Superior temporal gyrus (tissue), 1 donor: ENCODE data around the gene CSHL1.

Experiments used
- DNase-seq: peaks from one replicate; pipeline ENCODE4 v3.0.0-alpha.2; 2016; ENCODE audit errors: extremely low spot score

The CSHL1 gene

GRCh38 chr17:63911041-63911635 lies at the start of gene CSHL1:
Gene CSHL1, minus strand, starts transcription at chr17:63911258. Its CDS starts 62 bp downstream, at chr17:63911196.
- DNase-seq, result no peak

DNA sequence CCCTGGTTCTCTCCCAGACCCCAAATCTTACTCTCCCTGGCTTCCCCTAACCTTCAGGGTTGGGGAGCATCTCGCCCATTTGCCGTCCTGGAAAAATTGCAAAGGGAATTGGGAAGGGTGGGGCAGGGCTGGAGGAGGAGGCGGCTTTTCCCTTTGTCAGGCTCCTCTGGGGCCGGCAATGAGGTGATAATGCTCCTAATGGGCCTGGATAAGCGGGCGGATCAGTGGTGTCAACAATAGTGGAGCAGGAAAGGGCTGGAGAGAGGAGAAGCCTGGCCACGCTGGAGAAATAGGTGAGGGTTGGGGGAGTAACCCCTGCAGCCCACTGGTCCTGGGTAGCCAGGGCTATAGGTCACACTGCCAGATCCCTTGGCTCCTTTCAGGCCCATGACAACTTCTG lies 49.4 kb upstream of the CSHL1 start:
- no peak for DNase-seq

GRCh38 chr17:63960006-63960405 lies 48.9 kb upstream of the CSHL1 start:
- no peak for DNase-seq

- no peak for DNase-seq
Observed at GRCh38 chr17:63956296-63956920, 45.4 kb upstream of the CSHL1 start.

GRCh38 chr17:63955791-63956190 lies 44.7 kb upstream of the CSHL1 start:
- DNase-seq, result no peak

GRCh38 chr17:63955232-63955631 lies 44.2 kb upstream of the CSHL1 start:
- no peak for DNase-seq

DNA sequence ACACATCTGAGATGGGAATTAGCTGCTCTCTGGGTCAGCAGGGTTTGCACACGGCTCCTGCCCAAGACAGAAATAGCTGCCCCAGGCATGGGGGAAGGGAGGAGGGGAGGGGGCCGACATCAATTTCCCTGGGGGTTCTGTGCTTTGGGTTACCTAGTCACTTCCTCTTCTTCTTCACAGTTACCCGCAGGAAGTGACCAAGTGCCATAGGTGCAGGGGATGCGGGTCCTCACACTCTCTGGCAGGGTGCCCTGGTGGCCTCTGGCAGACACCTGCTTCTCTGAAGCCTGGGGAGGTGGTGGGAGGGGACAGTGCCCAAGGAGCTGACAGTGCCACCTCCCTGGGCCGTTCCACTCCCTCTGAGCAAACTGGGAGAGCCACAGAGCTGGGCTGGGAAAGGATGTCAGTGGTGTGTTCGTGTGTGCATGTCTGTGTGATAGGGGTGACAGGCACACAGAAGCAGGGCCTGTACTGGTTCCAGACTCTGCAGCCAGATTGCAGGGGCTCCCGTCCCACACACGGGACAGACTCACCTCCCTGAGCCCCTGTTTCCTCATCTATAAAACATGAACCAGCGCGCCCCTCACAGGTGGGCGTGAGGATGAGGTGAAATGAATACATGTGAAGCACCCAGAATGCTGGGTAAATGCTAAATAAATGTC lies 43.5 kb upstream of the CSHL1 start:
- no peak for DNase-seq

DNA sequence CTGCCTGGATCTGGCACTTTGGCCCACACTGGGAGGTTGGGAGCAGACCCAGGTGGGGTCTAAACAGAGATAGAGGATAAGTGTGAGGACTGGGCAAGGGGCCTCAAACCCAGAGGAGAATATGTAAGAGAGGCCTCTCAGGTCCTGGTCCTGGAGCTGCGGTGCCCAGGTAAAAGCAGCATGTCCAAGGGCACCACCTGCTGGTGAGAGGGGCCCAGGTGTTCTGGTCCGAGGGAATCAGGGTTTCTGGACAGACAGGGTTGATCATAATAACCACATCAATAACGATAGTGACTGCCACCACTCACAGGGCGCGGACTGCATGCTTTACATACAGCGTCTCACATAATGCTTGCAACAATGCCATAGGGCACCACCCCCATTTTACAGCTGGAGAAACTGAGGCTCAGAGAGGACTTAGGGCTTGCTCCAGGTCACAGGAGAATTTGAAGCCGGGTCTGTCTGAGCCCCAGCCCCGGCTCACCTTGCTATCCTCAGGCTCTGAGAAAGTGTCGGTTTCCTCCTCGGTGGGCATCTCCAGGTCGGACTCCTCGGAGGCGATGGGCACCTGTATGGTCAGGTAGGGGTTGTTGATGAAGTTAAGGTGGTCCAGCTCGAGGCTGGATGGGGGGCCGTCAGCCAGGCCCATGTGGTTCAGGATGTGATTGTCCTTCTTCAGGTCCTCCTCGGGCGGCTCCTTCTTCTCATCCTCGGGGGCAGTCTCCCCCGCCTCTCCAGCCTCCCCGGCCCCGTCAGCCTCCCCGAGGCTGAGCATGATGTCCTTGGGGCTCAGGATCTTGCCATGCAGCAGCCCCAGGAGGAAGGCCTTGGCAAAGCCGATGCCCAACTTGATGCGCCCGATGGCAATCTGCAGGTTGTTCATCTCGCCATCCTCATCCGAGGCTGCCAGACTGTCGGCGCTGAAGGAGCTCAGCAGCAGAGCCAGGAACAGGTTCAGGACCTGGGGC lies 40.2 kb upstream of the CSHL1 start:
- no peak for DNase-seq

- no peak for DNase-seq
Observed at GRCh38 chr17:63949576-63950250, 38.7 kb upstream of the CSHL1 start.

DNA sequence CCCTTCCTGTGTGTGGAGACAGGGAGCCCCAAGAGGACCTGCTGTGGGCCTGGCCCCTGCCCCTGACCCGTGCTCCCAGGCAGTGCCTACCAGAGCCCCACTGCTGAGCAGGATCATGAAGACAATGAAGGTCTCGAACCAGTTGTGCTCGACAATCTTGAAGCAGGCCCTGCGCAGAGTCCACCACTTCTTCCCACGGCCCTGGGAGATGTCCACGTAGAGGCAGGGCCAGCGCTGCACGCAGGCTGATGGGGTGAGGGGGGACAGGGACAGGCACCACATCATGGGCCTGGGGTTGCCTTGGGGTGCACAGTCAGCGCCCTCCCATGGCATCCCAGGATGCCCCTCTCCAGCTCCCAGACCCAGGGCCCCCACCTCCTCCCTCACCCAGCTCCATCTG lies 37.5 kb upstream of the CSHL1 start:
- no peak for DNase-seq

- no peak for DNase-seq
Observed at GRCh38 chr17:63947711-63948330, 36.8 kb upstream of the CSHL1 start.

GRCh38 chr17:63946440-63947363 lies 35.6 kb upstream of the CSHL1 start:
- peak; percentile 25 for DNase-seq

DNA sequence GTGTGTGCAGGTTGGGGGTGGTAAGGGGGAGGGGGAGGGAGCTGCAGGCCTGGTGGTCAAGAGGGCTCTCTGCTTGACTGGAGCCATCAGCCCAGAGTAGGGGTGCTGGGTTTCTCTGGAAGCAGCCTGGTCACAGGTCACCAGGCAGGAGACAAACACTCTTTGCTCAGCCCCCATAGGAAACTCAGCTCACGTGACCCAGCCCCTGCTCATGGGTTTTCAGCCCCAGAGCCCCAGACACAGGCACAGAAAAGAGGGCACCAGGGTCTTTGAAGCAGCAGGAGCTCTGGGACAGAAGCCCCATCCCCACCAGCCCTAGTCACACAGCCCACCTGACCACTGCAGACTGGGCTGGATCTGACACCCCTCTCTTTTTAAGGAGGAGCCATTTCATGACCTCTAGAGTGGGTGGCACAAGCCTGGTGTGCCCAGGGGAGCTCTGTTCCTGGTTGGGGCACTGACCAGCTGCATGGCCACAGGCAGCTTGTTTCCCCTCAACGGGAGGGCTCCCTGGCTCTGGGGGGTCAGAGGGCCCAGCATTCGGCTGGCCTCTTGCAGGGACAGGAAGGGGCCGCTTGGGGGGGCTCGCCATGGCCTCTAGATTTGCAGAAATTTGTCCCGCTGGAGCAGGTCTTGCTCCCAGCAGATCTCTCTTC lies 34.9 kb upstream of the CSHL1 start:
- no peak for DNase-seq

GRCh38 chr17:63944736-63945499 lies 33.9 kb upstream of the CSHL1 start:
- no peak for DNase-seq

DNA sequence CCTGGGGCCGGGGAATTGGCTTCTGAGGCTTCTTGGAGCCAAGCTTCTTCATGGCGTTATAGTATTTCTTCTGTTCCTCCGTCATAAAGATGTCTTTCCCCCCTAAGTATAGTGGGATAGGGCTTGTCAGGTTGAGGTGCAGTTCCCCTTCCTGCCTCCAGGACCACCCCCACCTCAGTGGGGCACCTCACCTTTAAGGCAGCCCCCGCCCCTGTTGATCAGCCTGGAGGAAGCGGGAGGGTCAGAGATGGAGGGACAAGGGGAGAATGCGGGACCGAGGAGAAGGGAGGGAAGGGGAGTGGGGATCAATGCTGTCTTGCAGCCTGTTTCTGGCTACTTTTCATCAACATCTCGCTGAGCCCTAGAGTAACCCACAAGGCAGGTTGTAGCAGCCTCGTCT lies 32.7 kb upstream of the CSHL1 start:
- no peak for DNase-seq

DNA sequence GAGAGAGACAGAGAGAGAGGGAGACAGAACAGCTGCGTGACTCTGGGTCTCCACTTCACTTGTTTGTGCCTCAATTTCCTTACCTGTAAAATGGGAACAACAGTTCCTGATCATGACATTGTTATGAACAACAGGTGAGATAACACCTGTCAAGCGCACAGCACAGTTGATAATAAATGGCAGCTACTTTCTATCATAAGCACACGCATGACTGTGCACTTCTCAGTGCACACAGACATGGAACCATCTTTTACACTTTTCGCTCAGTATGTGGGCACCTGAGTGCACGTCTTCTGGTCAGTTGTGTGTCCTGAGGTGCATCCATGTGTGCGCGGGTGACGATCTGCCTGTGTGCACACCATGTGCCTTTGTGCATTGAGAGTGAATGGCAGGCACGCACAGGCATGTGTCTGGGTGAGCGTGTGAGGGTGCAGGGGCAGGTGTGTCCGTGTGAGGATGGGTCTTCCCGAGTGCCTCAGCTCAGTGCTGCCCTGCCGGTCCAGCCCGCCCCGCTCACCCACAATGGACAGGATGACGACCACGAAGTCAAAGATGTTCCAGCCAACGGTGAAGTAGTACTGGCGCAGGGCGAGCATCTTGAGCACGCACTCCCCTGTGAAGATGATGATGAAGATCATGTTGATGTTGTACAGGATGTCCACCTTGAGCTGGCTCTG lies 31.4 kb upstream of the CSHL1 start:
- no peak for DNase-seq

- DNase-seq, result no peak
Observed at GRCh38 chr17:63941751-63942150, 30.7 kb upstream of the CSHL1 start.

- no peak for DNase-seq
Observed at GRCh38 chr17:63941162-63941561, 30.1 kb upstream of the CSHL1 start.
